ENCODE data around the gene VGLL1.

The VGLL1 gene

GRCh38 chrX:136555694-136556093 is 23.7 kb downstream of the VGLL1 start:
- no peak for DNase-seq

GRCh38 chrX:136572030-136572429 is 40.0 kb downstream of the VGLL1 start:
- no peak for DNase-seq

- no peak for DNase-seq
These were observed 42.5 kb downstream of the VGLL1 start for GRCh38 chrX:136574548-136574947.

GRCh38 chrX:136577552-136577951 is 45.5 kb downstream of the VGLL1 start:
- peak; percentile 36 for DNase-seq

- DNase-seq: no peak
These were observed 48.3 kb downstream of the VGLL1 start for GRCh38 chrX:136580316-136580715.

- DNase-seq: no peak
These were observed 50.6 kb downstream of the VGLL1 start for GRCh38 chrX:136582624-136583023.

GRCh38 chrX:136584545-136584944 is 52.5 kb downstream of the VGLL1 start:
- DNase-seq: no peak

- DNase-seq: no peak
These were observed 53.2 kb downstream of the VGLL1 start for GRCh38 chrX:136585262-136585661.

GRCh38 chrX:136585960-136586359 is 53.9 kb downstream of the VGLL1 start:
- no peak for DNase-seq

- no peak for DNase-seq
These were observed 54.4 kb downstream of the VGLL1 start for GRCh38 chrX:136586386-136586785.

GRCh38 chrX:136587532-136587931 is 55.5 kb downstream of the VGLL1 start:
- DNase-seq: no peak

- no peak for DNase-seq
These were observed 56.0 kb downstream of the VGLL1 start for GRCh38 chrX:136588036-136588435.

- no peak for DNase-seq
These were observed 58.0 kb downstream of the VGLL1 start for GRCh38 chrX:136589966-136590365.

- DNase-seq: no peak
These were observed 65.3 kb downstream of the VGLL1 start for GRCh38 chrX:136597356-136597755.

GRCh38 chrX:136597954-136598353 is 65.9 kb downstream of the VGLL1 start:
- no peak for DNase-seq

GRCh38 chrX:136598631-136599030 is 66.6 kb downstream of the VGLL1 start:
- no peak for DNase-seq

GRCh38 chrX:136600059-136600458 is 68.0 kb downstream of the VGLL1 start:
- DNase-seq: no peak

All from fibroblast of upper back skin (primary cell).